GM19023 (cell line): ENCODE data around the gene RBBP8NL.

ENCODE experiments used
- ATAC-seq: cut with Tn5 transposase; IDR thresholded peaks from one replicate; pipeline ENCODE4 v1.9.1; 2021; ENCODE audit warnings: mild to moderate bottlenecking, moderate library complexity; ENCODE audit not compliant: unreplicated experiment

Gene RBBP8NL

DNA sequence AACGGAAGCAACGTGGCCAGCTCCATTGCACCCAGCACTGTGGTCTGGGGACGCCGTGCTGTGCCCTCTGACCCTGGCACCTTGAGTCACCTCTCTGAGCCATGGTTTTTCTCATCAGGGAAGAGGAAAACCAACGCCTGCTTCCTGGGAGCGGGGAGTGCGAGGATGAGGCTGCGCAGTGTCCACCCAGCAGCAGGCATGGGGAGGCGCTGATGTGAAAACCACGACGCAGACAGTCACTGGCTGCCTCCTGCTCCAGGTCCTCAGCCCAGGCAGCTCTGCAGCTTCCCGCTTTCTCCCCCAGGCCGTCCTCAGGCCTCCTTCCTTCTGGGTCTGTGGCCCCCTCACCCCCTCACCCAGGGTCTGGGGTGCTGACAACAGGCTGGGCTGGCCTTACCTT, 34.5 kb upstream of the RBBP8NL start:
- ATAC-seq = no peak

DNA sequence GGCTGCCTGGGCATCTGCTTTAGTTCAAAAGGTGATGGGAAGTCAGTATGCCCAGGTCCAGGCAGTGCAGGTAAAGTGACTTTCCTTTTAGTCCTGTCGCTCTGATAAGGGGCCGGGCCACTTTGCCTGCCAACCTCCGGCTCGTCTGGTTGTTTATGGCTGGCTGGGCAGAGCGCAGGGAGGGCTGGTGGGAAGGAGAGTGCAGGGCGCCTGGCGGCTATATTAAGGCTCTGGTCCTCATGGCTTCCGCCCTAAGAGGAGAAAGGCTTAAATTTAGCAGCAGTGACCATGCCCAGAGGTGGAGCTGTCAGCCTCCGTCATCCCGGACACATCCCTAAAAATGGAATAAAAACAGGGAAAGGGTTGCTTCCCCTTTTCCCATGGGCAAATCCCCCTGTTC, 33.8 kb upstream of the RBBP8NL start:
- no peak for ATAC-seq

DNA sequence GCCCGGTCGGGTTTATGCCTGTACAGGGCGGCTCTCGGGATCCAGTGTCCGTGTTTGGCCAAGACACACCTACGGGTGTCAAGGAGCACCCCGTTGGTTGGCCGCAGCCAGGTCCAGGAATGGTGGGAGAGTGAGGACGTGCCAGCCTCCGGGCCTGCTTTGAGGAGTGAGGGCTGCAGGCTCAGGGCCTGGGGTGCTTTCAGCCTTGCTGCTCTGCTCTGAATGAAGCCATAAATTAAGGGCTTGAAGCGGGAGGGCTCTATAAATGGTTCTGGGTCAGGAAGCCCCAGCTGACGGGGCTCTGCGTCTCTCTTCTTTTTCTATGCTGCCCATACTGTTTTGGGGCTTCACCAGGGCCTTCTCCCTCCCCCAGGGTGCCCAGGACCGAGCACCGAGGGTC, 33.3 kb upstream of the RBBP8NL start:
- no peak for ATAC-seq

DNA sequence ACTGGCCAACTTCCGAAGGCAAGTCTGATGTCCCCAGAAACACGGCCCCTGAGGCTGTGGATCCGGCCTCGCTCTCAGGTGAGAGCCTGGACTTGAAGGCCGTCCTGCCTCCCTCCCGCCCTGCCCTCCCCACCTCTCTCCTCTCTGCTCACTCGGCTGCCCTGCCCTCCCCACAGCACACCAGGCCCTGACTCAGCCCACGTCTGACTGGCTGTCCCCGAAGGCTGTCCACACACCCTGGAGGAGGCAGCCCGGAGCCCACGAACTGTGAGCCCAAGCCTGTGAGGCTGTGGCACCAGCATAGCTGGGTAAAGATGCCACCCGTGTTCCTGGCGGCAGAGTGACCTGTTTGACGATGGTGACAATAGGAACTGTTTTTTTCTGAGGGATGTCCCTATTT, 32.1 kb upstream of the RBBP8NL start:
- no peak for ATAC-seq

- no peak for ATAC-seq
Measured at GRCh38 chr20:62458275-62459251, 31.2 kb upstream of the RBBP8NL start.

DNA sequence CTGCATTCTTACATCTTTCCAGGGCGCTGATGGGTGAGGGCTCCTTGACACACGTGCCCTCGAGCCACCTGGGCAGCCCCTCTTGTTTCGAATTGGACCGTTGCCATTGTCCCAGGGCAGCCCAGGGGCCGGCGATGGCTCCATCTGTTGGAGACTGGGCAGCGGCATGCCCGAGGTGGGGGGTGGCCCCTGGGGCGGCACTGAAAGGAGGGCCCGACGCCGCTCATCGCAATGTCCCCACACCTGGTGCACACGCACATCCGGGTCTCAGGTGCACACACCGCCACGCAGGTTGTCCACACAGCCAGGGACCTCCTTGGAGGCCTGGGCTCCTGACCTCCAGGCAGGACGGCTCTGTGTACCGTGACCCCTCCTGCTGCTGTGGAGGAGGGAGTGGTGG, 30.5 kb upstream of the RBBP8NL start:
- no peak for ATAC-seq

DNA sequence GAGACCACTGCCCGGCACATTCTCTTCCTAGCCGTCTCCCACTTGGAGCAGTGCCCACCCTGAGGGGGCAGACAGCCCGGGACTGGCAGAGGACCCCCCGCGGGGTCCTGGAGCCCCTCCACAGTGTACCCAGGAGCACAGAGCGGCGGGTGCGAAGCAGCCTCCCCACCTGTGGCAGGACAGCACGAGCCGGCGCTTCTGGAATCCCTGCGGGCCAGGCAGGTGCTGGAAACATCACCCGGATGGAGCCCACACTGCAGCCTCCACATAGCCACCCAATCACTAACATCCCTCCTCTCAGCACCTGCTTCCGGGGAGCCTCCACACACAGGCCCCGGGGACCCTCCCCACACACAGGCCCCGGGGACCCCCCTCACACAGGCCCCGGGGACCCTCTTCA, 29.8 kb upstream of the RBBP8NL start:
- ATAC-seq = no peak

DNA sequence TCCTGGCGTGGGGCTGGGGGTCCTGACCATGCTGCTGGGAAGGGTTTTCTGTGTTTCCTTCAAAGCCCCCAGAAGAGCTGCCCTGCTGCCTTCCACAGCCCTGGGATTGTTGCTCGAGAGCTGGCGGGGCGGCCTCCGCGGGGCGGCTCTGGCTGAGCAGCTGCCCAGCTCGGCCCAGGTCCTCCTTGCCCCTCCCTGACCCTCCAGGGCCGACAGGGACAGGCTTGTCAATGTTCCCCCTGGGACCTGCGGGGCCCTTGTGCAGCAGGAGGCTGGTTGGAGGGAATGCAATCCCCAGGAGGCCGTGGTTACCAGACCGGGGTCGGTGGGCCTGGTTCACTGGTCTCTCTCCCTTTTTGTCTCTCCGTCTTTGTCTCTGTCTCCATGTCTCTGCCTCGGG, 28.6 kb upstream of the RBBP8NL start:
- ATAC-seq = no peak

GRCh38 chr20:62454904-62455636, 27.7 kb upstream of the RBBP8NL start:
- ATAC-seq = no peak

DNA sequence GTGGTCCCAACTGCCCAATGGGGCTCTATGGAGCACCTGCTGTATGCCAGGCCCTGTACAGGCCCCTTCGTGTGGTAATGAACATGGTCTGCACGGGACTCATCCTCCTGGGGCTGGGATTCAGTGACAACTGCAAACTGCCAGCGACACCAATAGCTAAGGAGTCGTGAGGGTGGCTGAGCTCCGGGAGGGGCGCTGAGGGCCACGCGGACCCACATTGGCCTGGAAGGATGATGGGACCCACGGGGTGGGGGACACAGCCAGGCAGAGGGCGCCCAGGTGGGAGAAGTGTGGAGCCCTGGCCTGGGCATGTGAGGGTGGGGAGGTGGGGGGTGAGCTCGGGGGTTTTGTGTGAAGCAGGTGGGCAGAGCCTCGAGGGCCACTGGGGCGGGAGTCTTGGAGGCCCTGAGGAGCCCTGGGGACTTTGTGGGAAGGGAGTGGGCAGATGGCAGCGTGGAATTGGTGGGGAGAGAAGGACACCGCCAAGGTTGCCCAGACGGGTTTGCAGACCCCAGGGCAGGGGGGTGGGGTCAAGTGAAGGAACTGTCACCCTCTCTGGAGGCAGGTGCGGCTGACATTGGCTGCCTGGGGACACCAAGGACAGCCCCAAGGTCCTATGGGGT, 26.0 kb upstream of the RBBP8NL start:
- no peak for ATAC-seq

DNA sequence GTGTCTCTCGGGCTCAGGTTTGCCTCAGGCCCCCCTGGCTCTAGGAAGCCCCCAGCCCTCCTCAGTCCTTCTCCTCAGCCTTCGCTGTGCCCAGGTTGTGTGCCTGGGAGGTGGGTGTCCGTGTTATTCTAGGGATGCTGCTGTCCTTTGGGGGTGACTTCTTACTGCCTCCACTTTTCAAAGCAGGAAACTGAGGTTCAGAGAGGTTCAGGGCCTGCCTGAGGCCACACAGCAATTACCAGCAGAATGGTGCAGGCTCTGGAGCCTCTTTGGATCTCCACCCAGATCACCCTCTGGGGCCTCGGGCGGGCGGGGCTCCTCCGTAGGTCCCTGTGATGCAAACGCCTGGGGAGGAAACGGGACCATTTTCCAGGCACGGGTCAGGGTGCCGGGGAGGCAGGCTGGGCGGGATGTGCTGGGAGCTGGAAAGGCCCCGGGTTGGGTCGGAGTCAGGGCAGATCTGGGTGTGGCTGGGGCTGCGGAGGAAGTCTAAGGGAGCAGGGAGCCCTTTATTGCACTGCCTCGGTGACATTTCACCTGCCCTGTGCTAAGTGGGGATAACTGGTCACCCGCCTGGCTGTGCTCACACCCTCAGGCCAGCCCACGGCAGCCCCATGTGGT, 25.2 kb upstream of the RBBP8NL start:
- no peak for ATAC-seq

- no peak for ATAC-seq
Measured at GRCh38 chr20:62451970-62452369, 24.6 kb upstream of the RBBP8NL start.

DNA sequence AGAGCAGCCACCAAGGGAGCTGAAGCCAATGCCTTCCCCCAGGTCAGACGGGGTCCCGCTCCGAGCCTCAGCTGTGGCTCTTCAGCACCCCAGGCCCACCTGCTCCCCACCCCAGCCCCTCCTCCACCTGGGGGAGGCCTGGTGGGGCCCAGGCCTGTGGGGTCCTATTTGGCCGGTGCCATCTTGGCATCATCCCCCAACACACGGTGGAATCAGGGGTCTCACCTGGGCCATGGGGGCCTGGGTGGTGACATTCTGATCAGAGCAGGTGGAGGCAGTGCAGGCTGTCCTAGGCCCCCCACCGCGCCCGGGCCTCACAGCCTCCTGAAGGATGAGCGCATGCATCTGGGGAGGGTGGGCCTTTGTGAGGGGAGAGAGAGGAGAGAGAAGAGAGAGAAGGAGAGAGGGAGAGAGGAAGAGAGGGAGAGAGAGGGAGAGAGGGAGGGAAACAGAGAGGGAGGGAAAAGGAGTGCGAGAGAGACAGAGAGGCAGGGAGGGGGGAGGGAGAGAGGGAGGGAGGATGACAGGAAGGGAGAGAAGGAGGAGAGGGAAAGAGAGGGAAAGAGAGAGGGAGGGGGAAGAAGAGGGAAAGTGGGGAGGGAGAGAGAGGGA, 23.9 kb upstream of the RBBP8NL start:
- no peak for ATAC-seq

DNA sequence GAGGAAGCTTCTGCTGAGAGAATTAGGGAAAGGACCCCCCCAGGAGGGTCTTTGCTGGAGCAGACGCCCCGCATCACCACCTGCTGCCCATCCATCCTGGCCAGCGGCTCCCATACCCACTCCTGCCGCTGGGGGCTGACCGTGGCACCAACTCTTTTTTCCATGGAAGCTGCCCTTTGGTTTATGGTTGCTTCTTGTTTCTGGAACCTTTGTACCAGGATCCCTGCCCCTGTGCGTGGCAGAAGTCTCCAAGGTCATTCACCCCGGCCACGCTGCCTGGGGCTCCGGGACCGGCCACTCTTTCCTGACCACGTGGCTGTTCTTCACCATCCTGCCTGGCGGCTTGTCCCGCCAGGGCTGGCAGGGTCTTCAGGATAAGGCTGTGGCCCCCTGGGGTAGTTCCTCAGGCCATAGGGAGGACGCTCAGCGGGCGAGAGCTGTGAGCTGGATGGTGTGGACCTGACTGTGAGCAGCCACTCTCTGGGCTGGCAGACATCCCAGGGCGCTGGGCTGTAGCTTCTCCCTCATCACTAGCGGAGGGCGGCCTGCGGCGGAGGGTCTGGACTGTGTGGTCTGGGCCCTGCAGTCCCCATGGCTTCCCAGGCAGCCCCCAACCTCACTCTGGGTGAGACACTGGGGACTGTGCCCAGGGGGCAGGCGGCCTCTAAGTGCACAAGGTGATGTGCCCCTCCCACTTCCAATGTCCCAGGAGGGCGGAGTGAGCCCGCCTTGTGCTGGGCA, 22.8 kb upstream of the RBBP8NL start:
- ATAC-seq = no peak

- no peak for ATAC-seq
Measured at GRCh38 chr20:62448788-62449187, 21.4 kb upstream of the RBBP8NL start.

GRCh38 chr20:62448038-62448437, 20.7 kb upstream of the RBBP8NL start:
- ATAC-seq = no peak

DNA sequence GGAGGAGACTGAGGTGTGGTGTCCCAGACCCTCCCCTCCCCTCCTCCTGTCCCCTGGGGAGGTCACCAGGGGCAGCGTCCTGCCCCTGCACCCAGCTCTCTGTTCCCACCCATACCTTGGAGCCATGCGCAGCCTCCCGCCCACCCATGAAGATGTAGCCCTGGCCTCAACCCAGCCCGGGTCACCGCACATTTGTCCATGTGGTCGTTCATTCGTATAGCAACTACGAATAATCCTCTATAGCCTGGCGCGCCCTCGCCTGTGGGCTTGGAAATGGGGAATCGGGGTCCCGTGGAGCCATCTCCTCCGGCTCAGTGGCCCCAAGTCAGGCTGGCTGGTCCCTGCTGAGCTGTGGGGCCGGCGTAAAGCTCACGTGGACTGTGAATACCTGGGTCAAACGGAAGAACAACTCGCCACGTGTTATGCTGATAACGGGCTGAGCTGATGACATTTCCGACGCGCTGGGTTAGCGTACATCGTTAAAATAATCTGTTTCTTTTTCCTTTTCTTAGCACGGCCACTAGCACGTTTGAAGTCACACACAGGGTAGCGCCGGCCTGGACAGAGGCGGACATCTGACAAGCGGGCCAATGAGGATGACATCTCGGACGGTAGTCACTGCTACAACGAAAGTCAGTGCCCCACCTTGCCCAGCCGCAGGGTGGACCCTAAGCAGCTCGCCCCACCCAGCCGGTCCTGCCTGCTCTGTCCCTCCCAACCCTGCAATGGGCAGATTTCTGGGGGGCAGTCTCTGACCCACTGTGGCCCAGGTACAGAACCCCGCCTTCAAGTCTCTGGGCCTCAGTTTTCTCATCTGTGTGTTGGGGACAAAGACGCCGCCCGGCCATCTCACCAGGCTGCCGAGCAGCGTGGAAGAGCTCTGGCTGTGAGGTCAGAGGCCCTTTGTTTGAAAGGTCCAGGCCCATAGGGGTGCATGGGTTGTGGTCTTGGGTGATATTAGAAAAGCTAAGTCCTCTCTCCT, 19.8 kb upstream of the RBBP8NL start:
- ATAC-seq = no peak

- ATAC-seq = no peak
Measured at GRCh38 chr20:62446481-62446880, 19.1 kb upstream of the RBBP8NL start.
